GM18511 (cell line): ENCODE results near the gene RGS3.
"Not testable (repeated sequence)": the region's sequence is repeated elsewhere in the genome, so short reads cannot be mapped to it uniquely, and the experiment has no call there.

ENCODE experiments used
- ATAC-seq: cut with Tn5 transposase; IDR thresholded peaks from one replicate; pipeline ENCODE4 v1.9.1; 2021; ENCODE audit warnings: mild to moderate bottlenecking, moderate library complexity; ENCODE audit not compliant: unreplicated experiment

Gene RGS3

GRCh38 chr9:113543296-113543981, 79.9 kb downstream of the RGS3 start:
- ATAC-seq = no peak

GRCh38 chr9:113543982-113544303, 80.4 kb downstream of the RGS3 start:
- ATAC-seq = no peak

GRCh38 chr9:113545068-113545467, 81.5 kb downstream of the RGS3 start:
- ATAC-seq = no peak

- ATAC-seq = no peak
Observed at GRCh38 chr9:113546566-113546965, 83.0 kb downstream of the RGS3 start.

GRCh38 chr9:113547501-113547900, 84.0 kb downstream of the RGS3 start:
- no peak for ATAC-seq

GRCh38 chr9:113548221-113549041, 84.9 kb downstream of the RGS3 start:
- no peak for ATAC-seq

- not testable (repeated sequence) for ATAC-seq
Observed at GRCh38 chr9:113549892-113550291, 86.4 kb downstream of the RGS3 start.

GRCh38 chr9:113556877-113557593, 93.5 kb downstream of the RGS3 start:
- ATAC-seq = no peak

GRCh38 chr9:113558632-113559502, 95.3 kb downstream of the RGS3 start:
- ATAC-seq = no peak

GRCh38 chr9:113559834-113560800, 96.6 kb downstream of the RGS3 start:
- no peak for ATAC-seq

- ATAC-seq = no peak
Observed at GRCh38 chr9:113562653-113563381, 99.3 kb downstream of the RGS3 start.

GRCh38 chr9:113563826-113564497, 100.4 kb downstream of the RGS3 start:
- ATAC-seq = no peak

- no peak for ATAC-seq
Observed at GRCh38 chr9:113564498-113565237, 101.1 kb downstream of the RGS3 start.

GRCh38 chr9:113566016-113566711, 102.6 kb downstream of the RGS3 start:
- no peak for ATAC-seq

- no peak for ATAC-seq
Observed at GRCh38 chr9:113566712-113567071, 103.2 kb downstream of the RGS3 start.

- no peak for ATAC-seq
Observed at GRCh38 chr9:113567361-113568080, 104.0 kb downstream of the RGS3 start.

GRCh38 chr9:113568081-113568435, 104.5 kb downstream of the RGS3 start:
- ATAC-seq = no peak
